GM23338 (cell line): ENCODE results near the gene BDKRB1.

Experiments used
- CREB1 ChIP-seq: fragments of 250-450 bp; sonication (Bioruptor Pico); IDR thresholded peaks from 2 replicates; pipeline ENCODE4 v1.5.0; 2020; ENCODE audit warnings: low read depth, mild to moderate bottlenecking, moderate library complexity
- CTCF ChIP-seq, 2 experiments: fragments of 200-600 bp in 1 of 2; sonication (generic) in 1 of 2; conservative IDR thresholded peaks; 2 replicates each; pipeline versions ENCODE4 v1.5.1 to v1.6.1; 2016 to 2017; ENCODE audit warnings: antibody characterized with exemption in 2 of 2, low read depth in 2 of 2, mild to moderate bottlenecking in 2 of 2, moderate library complexity in 1 of 2
- EZH2 ChIP-seq: fragments of 200-600 bp; sonication (generic); IDR thresholded peaks from one replicate; pipeline ENCODE4 v1.8.0; 2017; ENCODE audit warnings: antibody characterized with exemption, mild to moderate bottlenecking, low read depth; ENCODE audit not compliant: unreplicated experiment
- EZH2phosphoT487 ChIP-seq: fragments of 200-600 bp; sonication (generic); IDR thresholded peaks from one replicate; pipeline ENCODE4 v1.8.1; 2018; ENCODE audit warnings: antibody characterized with exemption; ENCODE audit not compliant: unreplicated experiment
- POLR2AphosphoS5 ChIP-seq: IDR thresholded peaks from 2 replicates; pipeline ENCODE4 v1.6.1; 2016; ENCODE audit warnings: antibody characterized with exemption, low read depth
- ZNF331 ChIP-seq: fragments of 250-450 bp; sonication (Bioruptor Pico); IDR thresholded peaks from 2 replicates; pipeline ENCODE4 v1.5.0; 2020; ENCODE audit warnings: low read depth, mild to moderate bottlenecking, moderate library complexity

GRCh38 chr14:96232506-96232905, 23.5 kb upstream of the BDKRB1 start:
- TF ChIP-seq CTCF (conservative IDR thresholded peaks at IDR 0.05; ENCODE audit: low read depth in 2 of 2) (no peak), EZH2phosphoT487 (no peak), EZH2 (no peak), POLR2AphosphoS5 (no peak), ZNF331 (no peak), CREB1 (CRISPR knock-in tag) (no peak)
